Measurements from ENCODE around the gene EIF3A.

DNA sequence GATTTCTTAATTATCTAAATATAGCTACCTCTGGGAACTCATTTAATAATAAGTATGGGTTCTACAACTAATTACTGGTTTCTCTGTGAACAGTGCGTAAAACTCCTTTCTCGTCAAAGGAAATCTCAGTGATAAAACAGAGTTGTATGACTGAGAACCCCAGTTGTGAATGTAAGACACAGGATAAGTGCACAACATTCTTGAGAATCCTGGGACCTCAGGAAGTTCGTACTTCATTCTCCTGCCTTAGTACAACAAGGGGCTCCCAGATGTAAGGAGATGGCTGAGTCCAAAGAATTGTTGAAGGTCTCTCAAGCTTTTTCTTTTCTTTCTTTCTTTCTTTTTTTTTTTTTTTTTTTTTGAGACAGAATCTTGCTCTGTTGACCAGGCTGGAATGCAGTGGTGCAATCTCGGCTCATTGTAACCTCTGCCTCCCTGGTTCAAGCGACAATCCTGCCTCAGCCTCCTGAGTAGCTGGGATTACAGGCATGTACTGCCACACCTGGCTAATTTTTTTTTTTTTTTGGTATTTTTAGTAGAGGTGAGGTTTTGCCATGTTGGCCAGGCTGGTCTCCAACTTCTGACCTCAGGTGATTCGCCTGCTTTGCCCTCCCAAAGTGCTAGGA, 35.8 kb upstream of the EIF3A start:
- TF ChIP-seq, protein P1, sequence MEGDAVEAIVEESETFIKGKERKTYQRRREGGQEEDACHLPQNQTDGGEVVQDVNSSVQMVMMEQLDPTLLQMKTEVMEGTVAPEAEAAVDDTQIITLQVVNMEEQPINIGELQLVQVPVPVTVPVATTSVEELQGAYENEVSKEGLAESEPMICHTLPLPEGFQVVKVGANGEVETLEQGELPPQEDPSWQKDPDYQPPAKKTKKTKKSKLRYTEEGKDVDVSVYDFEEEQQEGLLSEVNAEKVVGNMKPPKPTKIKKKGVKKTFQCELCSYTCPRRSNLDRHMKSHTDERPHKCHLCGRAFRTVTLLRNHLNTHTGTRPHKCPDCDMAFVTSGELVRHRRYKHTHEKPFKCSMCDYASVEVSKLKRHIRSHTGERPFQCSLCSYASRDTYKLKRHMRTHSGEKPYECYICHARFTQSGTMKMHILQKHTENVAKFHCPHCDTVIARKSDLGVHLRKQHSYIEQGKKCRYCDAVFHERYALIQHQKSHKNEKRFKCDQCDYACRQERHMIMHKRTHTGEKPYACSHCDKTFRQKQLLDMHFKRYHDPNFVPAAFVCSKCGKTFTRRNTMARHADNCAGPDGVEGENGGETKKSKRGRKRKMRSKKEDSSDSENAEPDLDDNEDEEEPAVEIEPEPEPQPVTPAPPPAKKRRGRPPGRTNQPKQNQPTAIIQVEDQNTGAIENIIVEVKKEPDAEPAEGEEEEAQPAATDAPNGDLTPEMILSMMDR (IDR thresholded peaks at IDR 0.05) = no peak
- TF ChIP-seq POLR2A (IDR thresholded peaks at IDR 0.05; ENCODE audit: low read depth) = no peak

Measured in esophagus muscularis mucosa (tissue), 3 donors.